HFF-Myc (cell line): Measurements from ENCODE around the gene TM4SF20.

Experiments used
- DNase-seq: peaks from one replicate; pipeline ENCODE4 v3.0.0-alpha.2; 2011; ENCODE audit warnings: low read depth; ENCODE audit errors: extremely low read depth
- H3K4me3 ChIP-seq: replicated peaks from 2 replicates; pipeline ENCODE4 v1.5.1; 2011; ENCODE audit warnings: low read depth, mild to moderate bottlenecking, control low read depth, low read length
- TF ChIP-seq, protein P1 (sequence below): IDR thresholded peaks from 2 replicates; pipeline ENCODE4 v1.5.1; 2012; ENCODE audit warnings: mild to moderate bottlenecking, low read depth, low read length, control low read depth; ENCODE audit errors: missing control alignments

TM4SF20 gene

DNA sequence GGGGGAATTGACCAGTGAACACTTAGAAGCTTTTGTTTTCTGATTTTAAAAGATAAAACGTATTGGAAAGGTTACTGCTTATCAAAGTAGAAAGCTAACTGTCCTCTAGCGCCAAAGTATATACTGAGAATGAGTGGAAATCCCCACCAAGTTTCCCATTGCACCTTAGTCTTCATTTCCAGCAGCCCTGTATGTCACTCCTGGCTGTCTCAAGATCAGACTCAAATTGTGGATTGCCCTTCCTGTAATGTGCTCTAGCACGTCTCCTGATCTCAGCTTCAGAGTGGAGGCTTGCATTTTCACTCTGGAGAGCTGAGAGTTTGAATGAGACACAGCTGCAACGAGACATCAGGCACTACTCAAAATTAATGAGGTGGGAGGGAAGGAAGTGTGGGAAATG, 27.5 kb downstream of the TM4SF20 start:
- no peak for DNase-seq
- TF ChIP-seq, protein P1, sequence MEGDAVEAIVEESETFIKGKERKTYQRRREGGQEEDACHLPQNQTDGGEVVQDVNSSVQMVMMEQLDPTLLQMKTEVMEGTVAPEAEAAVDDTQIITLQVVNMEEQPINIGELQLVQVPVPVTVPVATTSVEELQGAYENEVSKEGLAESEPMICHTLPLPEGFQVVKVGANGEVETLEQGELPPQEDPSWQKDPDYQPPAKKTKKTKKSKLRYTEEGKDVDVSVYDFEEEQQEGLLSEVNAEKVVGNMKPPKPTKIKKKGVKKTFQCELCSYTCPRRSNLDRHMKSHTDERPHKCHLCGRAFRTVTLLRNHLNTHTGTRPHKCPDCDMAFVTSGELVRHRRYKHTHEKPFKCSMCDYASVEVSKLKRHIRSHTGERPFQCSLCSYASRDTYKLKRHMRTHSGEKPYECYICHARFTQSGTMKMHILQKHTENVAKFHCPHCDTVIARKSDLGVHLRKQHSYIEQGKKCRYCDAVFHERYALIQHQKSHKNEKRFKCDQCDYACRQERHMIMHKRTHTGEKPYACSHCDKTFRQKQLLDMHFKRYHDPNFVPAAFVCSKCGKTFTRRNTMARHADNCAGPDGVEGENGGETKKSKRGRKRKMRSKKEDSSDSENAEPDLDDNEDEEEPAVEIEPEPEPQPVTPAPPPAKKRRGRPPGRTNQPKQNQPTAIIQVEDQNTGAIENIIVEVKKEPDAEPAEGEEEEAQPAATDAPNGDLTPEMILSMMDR = no peak
- H3K4me3 ChIP-seq = no peak overlapping the region

DNA sequence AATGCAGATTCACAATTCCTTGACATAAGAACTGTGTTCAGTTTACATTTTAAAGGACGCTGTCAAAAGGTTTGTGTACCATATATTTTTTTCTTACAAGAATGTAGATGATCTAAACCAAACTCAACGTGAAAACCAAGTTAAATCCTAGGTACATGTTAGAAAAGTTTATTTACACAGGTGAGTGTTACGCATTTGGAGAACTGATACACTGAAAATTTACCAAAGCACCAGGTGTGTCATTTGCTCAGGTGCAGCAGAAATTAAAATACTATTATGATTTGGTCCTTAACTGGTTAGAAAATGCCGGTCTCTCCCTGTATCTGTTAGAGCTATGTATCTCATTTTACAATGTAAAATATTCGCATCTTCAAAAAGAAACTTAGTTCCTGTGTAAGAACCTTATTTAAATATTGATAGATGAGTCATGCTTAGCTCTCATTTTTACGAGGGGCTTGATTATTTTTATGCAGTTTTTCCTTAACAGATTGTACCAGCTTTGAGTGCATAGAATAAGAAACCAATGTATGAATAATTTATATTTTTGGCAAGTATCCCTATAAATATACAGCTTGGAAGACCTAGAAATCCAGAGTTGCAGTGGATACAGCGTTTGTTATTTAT, 29.0 kb downstream of the TM4SF20 start:
- no peak overlapping the region for H3K4me3 ChIP-seq
- TF ChIP-seq, protein P1 = no peak
- no peak for DNase-seq

DNA sequence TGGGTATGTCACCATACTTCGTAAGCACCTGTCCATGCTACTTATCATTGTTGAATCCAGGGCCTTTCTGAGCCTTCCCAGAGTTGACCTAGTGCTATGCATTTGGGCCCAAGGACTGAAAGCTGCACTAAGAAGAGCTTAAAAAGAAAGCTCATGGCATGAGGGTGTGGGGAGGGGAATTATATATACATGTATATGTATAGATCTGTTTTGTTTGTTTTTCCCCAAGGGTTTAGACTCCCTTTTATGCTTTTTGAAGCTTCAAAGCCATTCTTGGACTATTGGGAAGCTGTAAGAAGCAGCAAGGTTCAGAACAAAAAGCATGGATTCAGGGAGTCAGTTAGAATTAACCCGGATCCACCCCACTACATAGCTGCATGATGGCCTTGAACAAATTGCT, 30.8 kb downstream of the TM4SF20 start:
- DNase-seq = no peak
- TF ChIP-seq, protein P1 = no peak
- H3K4me3 ChIP-seq = no peak overlapping the region

DNA sequence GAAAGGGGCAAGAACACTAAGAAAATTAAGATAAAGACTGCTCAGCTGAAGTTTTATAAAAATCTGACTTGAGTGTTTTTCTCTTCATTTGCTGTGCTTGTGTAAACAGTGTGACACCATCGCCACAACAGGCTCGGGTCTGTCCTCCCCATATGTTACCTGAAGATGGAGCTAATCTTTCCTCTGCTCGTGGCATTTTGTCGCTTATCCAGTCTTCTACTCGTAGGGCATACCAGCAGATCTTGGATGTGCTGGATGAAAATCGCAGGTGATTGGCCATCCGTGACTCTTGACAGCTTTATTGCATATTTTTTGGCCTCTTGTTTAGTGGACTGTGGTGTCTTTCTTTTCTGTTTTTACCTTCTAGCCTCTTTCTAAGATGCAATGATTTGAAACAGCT, 32.0 kb downstream of the TM4SF20 start:
- H3K4me3 ChIP-seq = no peak overlapping the region
- no peak for DNase-seq
- TF ChIP-seq, protein P1 = no peak

DNA sequence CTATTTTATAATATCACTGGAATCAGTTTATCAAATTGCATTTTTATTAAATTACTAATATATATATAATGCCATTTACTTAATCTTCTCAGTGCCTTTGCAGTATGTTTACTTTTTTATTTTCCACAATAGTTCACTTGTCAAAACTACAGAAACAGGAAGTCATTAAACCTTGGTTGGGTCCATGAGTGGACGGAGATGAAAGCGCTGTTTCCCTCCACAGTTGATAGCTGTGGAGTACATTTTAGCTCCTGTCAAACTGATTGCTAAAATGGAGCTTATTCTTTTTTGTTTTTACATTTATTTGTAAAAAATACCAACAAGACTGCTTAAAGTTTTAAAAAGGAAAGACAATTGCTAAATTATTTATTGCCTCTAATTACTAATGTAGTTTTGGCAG, 34.9 kb downstream of the TM4SF20 start:
- no peak for DNase-seq
- no peak overlapping the region for H3K4me3 ChIP-seq
- TF ChIP-seq, protein P1 = no peak

DNA sequence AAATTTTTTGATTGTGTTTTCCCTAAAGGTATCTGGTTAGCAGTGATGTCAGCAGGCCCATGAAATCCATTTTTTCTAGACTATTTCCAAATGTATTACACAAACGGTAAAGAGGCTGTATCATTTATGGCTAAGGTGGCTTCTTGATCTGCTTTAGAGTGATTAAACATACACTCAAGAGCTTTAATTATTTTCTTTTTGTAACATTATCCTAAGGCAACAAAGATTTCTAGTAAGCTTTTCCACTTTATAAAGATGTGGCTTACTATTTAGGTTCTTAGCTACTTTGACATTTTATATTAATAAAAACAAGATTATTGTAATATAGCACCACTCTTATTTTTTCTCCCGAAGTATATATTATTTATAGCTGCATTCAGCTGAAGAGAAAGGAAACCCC, 37.6 kb downstream of the TM4SF20 start:
- TF ChIP-seq, protein P1 = no peak
- no peak overlapping the region for H3K4me3 ChIP-seq
- DNase-seq = no peak

DNA sequence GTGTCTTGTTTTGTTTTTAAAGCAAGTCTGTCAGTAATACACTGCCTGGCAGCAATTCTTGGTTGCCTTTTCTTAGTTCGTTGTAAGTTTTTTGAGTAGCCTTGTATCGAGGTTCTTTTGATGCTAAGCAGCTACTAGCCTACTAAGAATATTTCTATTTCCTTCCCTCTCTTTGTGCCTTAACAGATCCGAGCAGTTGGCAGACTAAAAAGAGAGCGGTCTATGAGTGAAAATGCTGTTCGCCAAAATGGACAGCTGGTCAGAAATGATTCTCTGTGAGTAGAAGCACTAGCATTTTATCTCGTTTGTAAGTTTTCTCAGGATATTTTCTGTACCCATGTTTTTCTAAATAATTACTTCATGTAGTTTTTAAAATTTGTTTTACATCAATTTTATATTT, 39.0 kb downstream of the TM4SF20 start:
- TF ChIP-seq, protein P1 = no peak
- DNase-seq = no peak
- H3K4me3 ChIP-seq = no peak overlapping the region
